B cell (primary cell): ENCODE results near the gene NEK8. TPM values are rescaled to one million over a fixed set of nuclear protein-coding genes. Genes with fewer than 3 reads are reported as not detected.
A peak's percentile ranks its signal among the peaks of the same experiment; 100 is the strongest.

Experiments used
- ATAC-seq: fragments of 200-7000 bp; cut with Tn5 transposase; one replicate; pipeline ENCODE4 v1.10.0; 2021; ENCODE audit warnings: low read depth, mild to moderate bottlenecking, moderate number of reproducible peaks, moderate library complexity
- CTCF ChIA-PET: fragments of 350-600 bp; sonication (Branson Sonifier 250); formaldehyde crosslinking; loops from one replicate; lab custom pipeline; 2021; ENCODE audit warnings: antibody characterized with exemption, inconsistent platforms; lab: Charles Lee
- POLR2A ChIA-PET: fragments of 350-600 bp; sonication (Branson Sonifier 250); formaldehyde crosslinking; loops from one replicate; lab custom pipeline; 2021; ENCODE audit warnings: antibody characterized with exemption; lab: Charles Lee
- DNase-seq: peaks from one replicate; pipeline ENCODE4 v3.0.0; 2013
- H2AFZ ChIP-seq: 2 replicates; pipeline ENCODE4 v1.6.1; 2012; ENCODE audit warnings: mild to moderate bottlenecking, low read depth, low read length; ENCODE audit not compliant: insufficient read depth, poor library complexity, severe bottlenecking
- H3K27ac ChIP-seq, 2 donors: 1 replicate in 1 of 2; 2 replicates in 1 of 2; pipeline ENCODE4 v1.5.1; 2012 to 2013; ENCODE audit warnings: low read length in 2 of 2, mild to moderate bottlenecking in 2 of 2, moderate library complexity in 1 of 2
- H3K27me3 ChIP-seq, 4 experiments: fragments of 200-600 bp in 1 of 4; sonication (generic) in 1 of 4; replicated peaks in 1 of 4; 1 replicate in 2 of 4; 2 replicates in 2 of 4; pipeline versions ENCODE4 v1.6.1 to v1.7.0; 2013 to 2016; ENCODE audit warnings: low read length in 3 of 4, mild to moderate bottlenecking in 2 of 4, mixed read lengths in 1 of 4, moderate library complexity in 1 of 4; ENCODE audit not compliant: insufficient read depth in 4 of 4, control insufficient read depth in 3 of 4; ENCODE audit errors: control extremely low read depth in 1 of 4
- H3K36me3 ChIP-seq, 2 experiments: replicated peaks in 1 of 2; 1 replicate in 1 of 2; 2 replicates in 1 of 2; pipeline versions ENCODE4 v1.6.1 to v1.7.1; 2013; ENCODE audit warnings: low read length in 1 of 2; ENCODE audit not compliant: insufficient read depth in 2 of 2, control insufficient read depth in 1 of 2; ENCODE audit errors: control extremely low read depth in 1 of 2, extremely low read depth in 1 of 2
- H3K4me1 ChIP-seq, 2 donors: fragments of 200-600 bp in 1 of 2; sonication (generic) in 1 of 2; 1 replicate in 1 of 2; 2 replicates in 1 of 2; pipeline versions ENCODE4 v1.5.1 to v1.6.1; 2013 to 2017; ENCODE audit warnings: low read length in 2 of 2; ENCODE audit not compliant: control insufficient read depth in 2 of 2, insufficient read depth in 2 of 2
- H3K4me2 ChIP-seq: replicated peaks from 2 replicates; pipeline ENCODE3; 2012; ENCODE audit warnings: mild to moderate bottlenecking, low read depth, low read length; ENCODE audit not compliant: poor library complexity, severe bottlenecking
- H3K4me3 ChIP-seq, 5 experiments: fragments of 200-600 bp in 1 of 5; sonication (generic) in 1 of 5; 1 replicate in 3 of 5; 2 replicates in 2 of 5; pipeline versions ENCODE4 v1.5.1 to v1.7.0; 2011 to 2016; ENCODE audit warnings: low read length in 4 of 5, mild to moderate bottlenecking in 4 of 5, low read depth in 2 of 5, control low read depth in 1 of 5, moderate library complexity in 1 of 5; ENCODE audit not compliant: insufficient read depth in 1 of 5; ENCODE audit errors: control extremely low read depth in 1 of 5, extremely low read depth in 1 of 5
- H3K79me2 ChIP-seq: fragments of 200-600 bp; sonication (generic); one replicate; pipeline ENCODE4 v1.6.0; 2016; ENCODE audit warnings: low read length; ENCODE audit not compliant: control insufficient read depth, insufficient read depth
- H3K9ac ChIP-seq: fragments of 200-600 bp; sonication (generic); 2 replicates; pipeline ENCODE4 v1.6.1; 2017; ENCODE audit warnings: mild to moderate bottlenecking, low read length, moderate library complexity
- H3K9me3 ChIP-seq, 3 donors: one replicate each; pipeline versions ENCODE4 v1.6.1 to v1.7.1; 2013; ENCODE audit warnings: low read length in 2 of 3; ENCODE audit not compliant: control insufficient read depth in 2 of 3, insufficient read depth in 1 of 3; ENCODE audit errors: control extremely low read depth in 1 of 3
- H4K20me1 ChIP-seq: 2 replicates; pipeline ENCODE4 v1.6.0; 2012; ENCODE audit warnings: mild to moderate bottlenecking, low read length; ENCODE audit not compliant: insufficient read depth, control insufficient read depth, poor library complexity, severe bottlenecking
- H3K27ac Mint-ChIP-seq: one replicate; pipeline ENCODE4 v1.8.0; 2021; ENCODE audit warnings: mixed read lengths
- H3K27me3 Mint-ChIP-seq: one replicate; pipeline ENCODE4 v1.8.0; 2021; ENCODE audit warnings: mixed read lengths
- H3K4me1 Mint-ChIP-seq: one replicate; pipeline ENCODE4 v1.8.0; 2021; ENCODE audit warnings: mixed read lengths
- H3K4me3 Mint-ChIP-seq: one replicate; pipeline ENCODE4 v1.8.0; 2021; ENCODE audit warnings: mixed read lengths
- H3K9me3 Mint-ChIP-seq: one replicate; pipeline ENCODE4 v1.8.0; 2022; ENCODE audit warnings: mixed read lengths; ENCODE audit not compliant: insufficient read depth
- EZH2 ChIP-seq: IDR thresholded peaks from 2 replicates; pipeline ENCODE4 v1.6.1; 2012; ENCODE audit warnings: borderline replicate concordance, low read depth, mild to moderate bottlenecking, moderate library complexity, low read length; ENCODE audit not compliant: insufficient read depth, poor library complexity, severe bottlenecking
- WGBS: methylation state at CpG from one replicate; pipeline ENCODE4 v1.1.5; 2013; ENCODE audit warnings: missing lambda C conversion rate; ENCODE audit not compliant: insufficient coverage; 5-methylcytosine and 5-hydroxymethylcytosine counted together
- intact Hi-C: fragments of 100-400 bp; cut with micrococcal nuclease; formaldehyde crosslinking; loops from one replicate; pipeline ENCODE4 v1.10.0; 2022
- polyA plus RNA-seq: library from polyadenylated mRNA; depleted of rRNA; stranded (reverse); fragments of >200 nt; gene quantifications from 2 replicates; pipeline ENCODE4 v1.2.3, GENCODE V29; 2012
- total RNA-seq, 2 donors: library from RNA; stranded (reverse); fragments of 120-200 nt in 1 of 2; gene quantifications; 1 replicate in 1 of 2; 2 replicates in 1 of 2; pipeline versions ENCODE4 v1.2.3 to v1.2.4, GENCODE V29; 2013 to 2022
- TF ChIP-seq, protein P1 (sequence below): fragments of 200-600 bp; IDR thresholded peaks from one replicate; pipeline ENCODE4 v1.8.0; 2022; ENCODE audit warnings: antibody characterized with exemption, mild to moderate bottlenecking

NEK8 gene
- total and polyA plus RNA-seq, 2 donors (not counting 1 experiment from before 2014, with no cell fraction given), result 58.0 to 305 TPM

DNA sequence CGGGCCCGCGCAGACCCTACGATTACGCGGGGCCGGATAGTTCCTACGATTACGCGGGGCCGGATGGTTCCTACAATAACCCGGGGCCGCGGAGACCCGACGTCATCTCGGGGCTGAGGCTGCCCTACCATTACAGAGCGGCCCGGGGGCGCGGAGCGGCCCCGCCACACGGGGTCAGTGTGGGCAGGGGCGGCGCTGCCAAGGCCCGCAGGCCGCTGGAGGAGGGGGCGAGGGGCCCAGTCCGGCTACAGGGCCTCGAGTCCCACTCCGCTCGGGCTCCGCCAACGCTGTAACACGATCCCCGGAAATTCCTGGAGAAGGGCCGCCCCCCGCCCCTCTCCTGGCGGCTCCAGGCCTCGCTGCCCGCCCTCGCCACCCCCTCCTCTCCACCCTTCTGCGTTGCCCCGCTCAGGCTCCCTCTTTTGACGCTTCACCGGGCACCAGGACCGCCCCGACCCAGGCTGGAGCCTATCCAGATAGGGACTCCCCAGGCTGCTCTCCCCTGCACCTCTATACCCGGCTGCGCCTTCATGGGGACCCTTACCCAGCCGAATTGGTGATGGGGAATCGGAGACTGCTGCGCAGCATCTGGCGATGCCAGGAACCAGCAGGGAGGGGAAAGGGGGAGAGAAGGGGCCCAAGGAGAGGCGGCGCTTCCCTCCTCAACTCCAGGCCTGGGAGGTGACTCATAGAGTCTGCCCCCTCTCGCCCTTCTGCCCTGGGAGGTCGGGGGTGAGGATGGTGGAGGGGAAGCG lies 10.8 kb upstream of the NEK8 start, which contains the start of gene RAB34:
RAB34 (minus strand) TSS at position 291 of the 755 bp plus-strand sequence. CDS start 602 bp downstream, outside the sequence.
- Histone ChIP-seq H3K4me3 (peak within 1 kb of the TSS in 4 of 5 experiments; percentile 46 to 61 (median 52)), H3K27ac (peak within 1 kb of the TSS; percentile 56 to 71), H3K9ac (peak within 1 kb of the TSS; percentile 62), H3K79me2 (peaks cover 27% of the 10 kb centered on the region), H3K9me3 (no peaks in the 10 kb centered on the region), H3K36me3 (peaks cover 0 to 20% of the 10 kb centered on the region in 2 experiments), H3K4me1 (peaks cover 44 to 57% of the 10 kb centered on the region in 2 donors), H3K27me3 (peaks cover 0 to 8% (median 2%) of the 10 kb centered on the region in 4 experiments), H2AFZ (peak within 1 kb of the TSS; percentile 85), H4K20me1 (peaks cover 28% of the 10 kb centered on the region), H3K4me2 (peak within 1 kb of the TSS; percentile 85)
- peak; percentile 18 for ATAC-seq
- POLR2A ChIA-PET, result no interaction called here
- WGBS, result 2% methylated on average over 45 of the region's 60 CpGs
- peaks cover 45% of the 10 kb centered on the region for H3K4me1 Mint-ChIP-seq
- DNase-seq, result peak; percentile 70
- H3K4me3 Mint-ChIP-seq, result peak within 1 kb of the TSS; percentile 86
- H3K9me3 Mint-ChIP-seq, result no peaks in the 10 kb centered on the region
- no peaks in the 10 kb centered on the region for H3K27me3 Mint-ChIP-seq
- intact Hi-C loops, result loop anchor here (2.0 to 10.0 kb wide), 6 partner anchors 35 to 575 kb away; partner anchors contain the start of genes ALDOC, BLTP2, ERAL1 and NUFIP2
- peak within 1 kb of the TSS; percentile 89 for H3K27ac Mint-ChIP-seq
- TF ChIP-seq, protein P1, sequence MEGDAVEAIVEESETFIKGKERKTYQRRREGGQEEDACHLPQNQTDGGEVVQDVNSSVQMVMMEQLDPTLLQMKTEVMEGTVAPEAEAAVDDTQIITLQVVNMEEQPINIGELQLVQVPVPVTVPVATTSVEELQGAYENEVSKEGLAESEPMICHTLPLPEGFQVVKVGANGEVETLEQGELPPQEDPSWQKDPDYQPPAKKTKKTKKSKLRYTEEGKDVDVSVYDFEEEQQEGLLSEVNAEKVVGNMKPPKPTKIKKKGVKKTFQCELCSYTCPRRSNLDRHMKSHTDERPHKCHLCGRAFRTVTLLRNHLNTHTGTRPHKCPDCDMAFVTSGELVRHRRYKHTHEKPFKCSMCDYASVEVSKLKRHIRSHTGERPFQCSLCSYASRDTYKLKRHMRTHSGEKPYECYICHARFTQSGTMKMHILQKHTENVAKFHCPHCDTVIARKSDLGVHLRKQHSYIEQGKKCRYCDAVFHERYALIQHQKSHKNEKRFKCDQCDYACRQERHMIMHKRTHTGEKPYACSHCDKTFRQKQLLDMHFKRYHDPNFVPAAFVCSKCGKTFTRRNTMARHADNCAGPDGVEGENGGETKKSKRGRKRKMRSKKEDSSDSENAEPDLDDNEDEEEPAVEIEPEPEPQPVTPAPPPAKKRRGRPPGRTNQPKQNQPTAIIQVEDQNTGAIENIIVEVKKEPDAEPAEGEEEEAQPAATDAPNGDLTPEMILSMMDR, result no peak
- no peak for TF ChIP-seq EZH2
- CTCF ChIA-PET, result no interaction called here
